Astrocyte of the spinal cord (primary cell): ENCODE results near the gene SCN8A.

ENCODE experiments used
- DNase-seq: peaks from one replicate; pipeline ENCODE4 v3.0.0; 2011; ENCODE audit warnings: low read depth, low spot score
- H3K4me3 ChIP-seq: 2 replicates; pipeline ENCODE4 v1.5.1; 2011; ENCODE audit warnings: low read depth, mild to moderate bottlenecking, low read length, moderate library complexity
- CTCF ChIP-seq: IDR thresholded peaks from 2 replicates; pipeline ENCODE4 v1.5.1; 2012; ENCODE audit warnings: low read depth, mild to moderate bottlenecking, low read length, inconsistent platforms
- in situ Hi-C: cut with HindIII; loops from 2 replicates; pipeline ENCODE4 v1.10.0; 2017; ENCODE audit warnings: low sequenced_read_pairs

Gene SCN8A

GRCh38 chr12:51661836-51662235, 70.8 kb downstream of the SCN8A start:
- DNase-seq, result no peak
- in situ Hi-C loops, result no loop called here
- TF ChIP-seq CTCF, result no peak
- no peak overlapping the region for H3K4me3 ChIP-seq

DNA sequence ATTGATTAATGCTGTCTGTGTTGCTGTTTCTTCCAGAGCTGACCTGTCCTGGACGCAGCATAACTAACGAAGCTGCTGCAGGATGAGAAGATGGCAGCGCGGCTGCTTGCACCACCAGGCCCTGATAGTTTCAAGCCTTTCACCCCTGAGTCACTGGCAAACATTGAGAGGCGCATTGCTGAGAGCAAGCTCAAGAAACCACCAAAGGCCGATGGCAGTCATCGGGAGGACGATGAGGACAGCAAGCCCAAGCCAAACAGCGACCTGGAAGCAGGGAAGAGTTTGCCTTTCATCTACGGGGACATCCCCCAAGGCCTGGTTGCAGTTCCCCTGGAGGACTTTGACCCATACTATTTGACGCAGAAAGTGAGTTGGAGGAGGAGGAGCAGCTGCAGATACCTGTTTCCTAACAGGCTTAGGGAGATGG, 71.7 kb downstream of the SCN8A start:
- in situ Hi-C loops, result no loop called here
- no peak for DNase-seq
- H3K4me3 ChIP-seq, result no peak overlapping the region
- no peak for TF ChIP-seq CTCF

- TF ChIP-seq CTCF, result no peak
- no peak overlapping the region for H3K4me3 ChIP-seq
- in situ Hi-C loops, result no loop called here
- no peak for DNase-seq
These were observed 72.4 kb downstream of the SCN8A start for GRCh38 chr12:51663390-51663789.

DNA sequence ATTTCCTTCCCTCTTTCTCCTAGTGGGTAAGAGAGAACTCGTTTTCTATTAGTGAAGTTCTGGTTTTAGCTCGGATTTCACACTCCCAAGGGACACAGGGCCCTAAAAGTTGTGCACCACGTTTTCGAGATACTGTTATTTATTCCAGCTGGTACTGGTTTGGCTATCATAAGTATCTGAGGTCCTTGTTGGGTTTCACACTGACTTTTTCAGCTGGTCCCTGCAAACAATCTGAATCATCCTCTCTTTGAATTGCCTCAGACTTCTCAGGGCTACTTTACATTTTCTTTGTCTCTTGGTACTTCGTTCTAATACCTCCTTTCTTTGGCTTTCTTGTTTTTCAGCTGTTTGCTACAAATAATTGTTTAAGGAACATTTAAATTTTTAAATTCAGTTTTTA, 75.7 kb downstream of the SCN8A start:
- no peak for TF ChIP-seq CTCF
- DNase-seq, result no peak
- no peak overlapping the region for H3K4me3 ChIP-seq
- in situ Hi-C loops, result no loop called here

DNA sequence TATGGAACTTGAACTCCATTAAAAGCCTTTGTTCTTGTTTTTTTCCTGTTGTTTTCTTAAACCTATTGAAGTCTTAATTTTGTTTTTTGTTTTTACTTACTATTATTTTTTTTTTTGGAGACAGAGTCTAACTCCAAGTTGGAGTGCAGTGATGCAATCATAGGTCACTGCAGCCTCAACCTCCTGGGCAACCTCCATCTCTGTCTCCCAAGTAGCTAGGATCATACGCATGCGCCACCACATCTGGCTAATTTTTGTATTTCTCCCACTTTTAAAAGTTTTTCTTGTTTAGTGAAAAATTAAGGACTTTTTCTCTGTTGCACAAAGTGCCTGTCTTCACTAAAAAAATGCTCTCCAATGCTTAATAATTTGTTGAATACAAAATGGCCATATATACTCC, 76.2 kb downstream of the SCN8A start:
- no peak overlapping the region for H3K4me3 ChIP-seq
- no peak for DNase-seq
- in situ Hi-C loops, result no loop called here
- TF ChIP-seq CTCF, result no peak

DNA sequence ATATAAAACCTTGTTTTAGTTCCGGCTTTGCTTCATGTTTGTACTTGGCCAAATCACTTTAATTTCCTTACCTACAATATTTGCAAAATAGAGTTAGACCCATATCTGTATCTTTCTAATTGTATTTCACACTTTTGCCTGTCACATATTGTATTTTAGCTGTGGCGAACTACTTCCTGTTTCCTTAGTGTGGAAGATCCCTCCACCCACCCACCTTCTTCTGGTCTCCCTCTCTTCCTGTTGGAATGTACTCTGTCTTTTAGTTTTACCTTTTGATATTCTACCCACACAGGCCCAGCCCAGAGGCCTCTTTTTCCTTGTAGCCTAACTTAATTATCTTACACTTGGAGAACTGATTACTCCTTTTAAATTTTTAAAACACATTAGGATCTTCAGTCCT, 78.2 kb downstream of the SCN8A start:
- no peak overlapping the region for H3K4me3 ChIP-seq
- in situ Hi-C loops, result no loop called here
- no peak for DNase-seq
- TF ChIP-seq CTCF, result no peak

DNA sequence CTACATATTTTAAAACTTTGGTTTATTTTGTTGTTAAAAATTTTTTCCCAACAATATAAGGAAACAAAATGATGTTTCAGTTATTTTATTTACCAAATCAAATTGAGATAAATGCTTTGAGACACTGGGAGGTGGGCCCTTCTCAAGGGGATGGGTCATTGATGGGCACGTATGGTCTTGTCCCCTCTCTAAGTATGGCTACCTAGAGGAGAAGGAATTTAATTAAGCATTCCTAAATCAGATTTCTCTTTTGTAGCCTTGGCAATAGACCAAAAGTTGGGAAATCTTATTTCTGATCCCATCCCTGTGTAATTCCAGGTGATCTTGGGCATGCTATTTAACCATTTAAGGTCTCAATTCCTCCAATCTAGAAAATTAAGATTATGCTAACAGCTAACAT, 79.0 kb downstream of the SCN8A start:
- no peak for TF ChIP-seq CTCF
- in situ Hi-C loops, result no loop called here
- DNase-seq, result no peak
- H3K4me3 ChIP-seq, result no peak overlapping the region
